Mesothelial cell of epicardium (in vitro differentiated cells): ENCODE measurements around the gene FRY. TPM values are rescaled to one million over a fixed set of nuclear protein-coding genes. Genes with fewer than 3 reads are reported as not detected.

Source experiments
- DNase-seq, 2 experiments: peaks; one replicate each; pipeline ENCODE4 v3.0.0; 2021; ENCODE audit warnings: low spot score in 2 of 2; ENCODE audit not compliant: unreplicated experiment in 2 of 2
- H3K27ac Mint-ChIP-seq: 2 replicates; pipeline ENCODE4 v1.8.0; 2021; ENCODE audit warnings: mixed read lengths
- H3K27me3 Mint-ChIP-seq: 2 replicates; pipeline ENCODE4 v1.8.0; 2021; ENCODE audit warnings: low read depth, mixed read lengths
- H3K36me3 Mint-ChIP-seq: 2 replicates; pipeline ENCODE4 v1.8.0; 2021; ENCODE audit warnings: mixed read lengths
- H3K4me1 Mint-ChIP-seq: 2 replicates; pipeline ENCODE4 v1.8.0; 2021; ENCODE audit warnings: mixed read lengths
- H3K4me3 Mint-ChIP-seq: 2 replicates; pipeline ENCODE4 v1.8.0; 2021; ENCODE audit warnings: mild to moderate bottlenecking, moderate library complexity, mixed read lengths
- H3K9me3 Mint-ChIP-seq: 2 replicates; pipeline ENCODE4 v1.8.0; 2021; ENCODE audit warnings: mixed read lengths
- total RNA-seq: library from RNA; stranded (reverse); gene quantifications from 3 replicates; pipeline ENCODE4 v1.2.1, GENCODE V29; 2021
- TF ChIP-seq, protein P1 (sequence below): fragments of 200-600 bp; sonication (generic); IDR thresholded peaks from one replicate; pipeline ENCODE4 v1.5.0; 2021; ENCODE audit warnings: antibody characterized with exemption; ENCODE audit not compliant: unreplicated experiment

FRY gene
- total RNA-seq, 1 donor from 2014 or later = 18.1 TPM

DNA sequence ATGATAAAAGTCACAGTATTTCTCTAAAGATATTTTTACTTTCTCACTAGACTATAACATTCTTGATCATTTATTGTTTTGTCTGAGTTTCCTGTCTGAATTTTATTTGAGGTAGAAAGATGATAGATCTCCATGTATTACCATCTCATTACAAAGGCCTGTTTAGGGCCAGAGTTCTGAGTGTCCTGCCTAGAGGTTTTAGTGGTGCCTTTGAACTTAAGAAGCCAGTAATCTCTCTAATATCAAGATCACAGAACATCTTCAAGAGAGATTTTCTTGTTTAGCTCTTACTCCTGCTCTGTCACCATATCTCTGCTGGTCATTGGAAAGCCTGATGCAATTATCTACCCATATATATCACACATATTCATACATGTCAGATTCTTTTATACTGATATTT, 182.1 kb downstream of the FRY start:
- DNase-seq = no peak
- Mint-ChIP-seq H3K4me1 (peaks cover 49% of the 10 kb centered on the region), H3K27ac (peak overlapping the region; percentile 70), H3K27me3 (no peaks in the 10 kb centered on the region), H3K36me3 (peaks cover 9% of the 10 kb centered on the region), H3K4me3 (no peak overlapping the region), H3K9me3 (no peaks in the 10 kb centered on the region)
- TF ChIP-seq, protein P1, sequence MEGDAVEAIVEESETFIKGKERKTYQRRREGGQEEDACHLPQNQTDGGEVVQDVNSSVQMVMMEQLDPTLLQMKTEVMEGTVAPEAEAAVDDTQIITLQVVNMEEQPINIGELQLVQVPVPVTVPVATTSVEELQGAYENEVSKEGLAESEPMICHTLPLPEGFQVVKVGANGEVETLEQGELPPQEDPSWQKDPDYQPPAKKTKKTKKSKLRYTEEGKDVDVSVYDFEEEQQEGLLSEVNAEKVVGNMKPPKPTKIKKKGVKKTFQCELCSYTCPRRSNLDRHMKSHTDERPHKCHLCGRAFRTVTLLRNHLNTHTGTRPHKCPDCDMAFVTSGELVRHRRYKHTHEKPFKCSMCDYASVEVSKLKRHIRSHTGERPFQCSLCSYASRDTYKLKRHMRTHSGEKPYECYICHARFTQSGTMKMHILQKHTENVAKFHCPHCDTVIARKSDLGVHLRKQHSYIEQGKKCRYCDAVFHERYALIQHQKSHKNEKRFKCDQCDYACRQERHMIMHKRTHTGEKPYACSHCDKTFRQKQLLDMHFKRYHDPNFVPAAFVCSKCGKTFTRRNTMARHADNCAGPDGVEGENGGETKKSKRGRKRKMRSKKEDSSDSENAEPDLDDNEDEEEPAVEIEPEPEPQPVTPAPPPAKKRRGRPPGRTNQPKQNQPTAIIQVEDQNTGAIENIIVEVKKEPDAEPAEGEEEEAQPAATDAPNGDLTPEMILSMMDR = no peak

DNA sequence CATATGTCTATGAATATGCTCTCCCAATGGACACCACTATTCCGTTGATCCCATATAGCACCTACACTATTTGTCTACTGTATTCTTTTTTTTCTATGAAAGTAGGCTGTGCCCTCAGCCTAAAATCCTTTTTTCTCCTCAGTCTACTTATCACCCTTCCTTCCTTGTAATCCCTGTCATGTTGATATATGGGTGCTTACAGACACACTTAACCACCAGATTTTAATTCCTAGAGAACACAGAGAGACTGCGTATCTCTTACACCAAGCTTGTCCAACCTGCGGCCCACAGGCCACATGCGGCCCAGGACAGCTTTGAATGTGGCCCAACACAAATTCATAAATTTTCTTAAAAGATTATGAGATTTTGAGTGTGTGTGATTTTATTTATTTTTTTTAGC, 182.5 kb downstream of the FRY start:
- Mint-ChIP-seq H3K9me3 (no peaks in the 10 kb centered on the region), H3K4me3 (no peak overlapping the region), H3K27ac (peak overlapping the region; percentile 70), H3K4me1 (peaks cover 49% of the 10 kb centered on the region), H3K27me3 (no peaks in the 10 kb centered on the region), H3K36me3 (peaks cover 11% of the 10 kb centered on the region)
- DNase-seq = no peak
- TF ChIP-seq, protein P1 = no peak

DNA sequence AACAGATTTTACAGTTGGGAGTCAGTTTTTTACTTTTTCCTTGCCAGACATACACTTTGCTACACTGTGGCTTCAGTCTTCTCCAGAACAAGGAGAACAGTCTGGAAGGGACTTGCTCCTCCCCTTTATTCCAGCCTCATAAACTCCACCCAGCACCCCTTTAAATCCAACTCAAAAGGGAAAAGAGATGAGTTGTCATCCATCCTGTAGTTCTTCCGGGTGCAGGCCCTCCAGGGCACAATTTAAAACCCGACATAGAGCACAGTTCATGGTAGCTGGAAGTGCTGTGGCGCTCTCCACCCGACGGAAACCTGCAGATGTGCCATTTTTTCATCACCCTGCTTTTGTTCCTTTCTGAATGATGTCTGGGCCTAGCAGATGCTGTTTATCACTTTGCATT, 184.7 kb downstream of the FRY start:
- no peak for DNase-seq
- peaks cover 13% of the 10 kb centered on the region for H3K36me3 Mint-ChIP-seq
- H3K9me3 Mint-ChIP-seq = no peaks in the 10 kb centered on the region
- no peak overlapping the region for H3K4me3 Mint-ChIP-seq
- peaks cover 45% of the 10 kb centered on the region for H3K4me1 Mint-ChIP-seq
- no peaks in the 10 kb centered on the region for H3K27me3 Mint-ChIP-seq
- TF ChIP-seq, protein P1 = no peak
- peak overlapping the region; percentile 79 for H3K27ac Mint-ChIP-seq

DNA sequence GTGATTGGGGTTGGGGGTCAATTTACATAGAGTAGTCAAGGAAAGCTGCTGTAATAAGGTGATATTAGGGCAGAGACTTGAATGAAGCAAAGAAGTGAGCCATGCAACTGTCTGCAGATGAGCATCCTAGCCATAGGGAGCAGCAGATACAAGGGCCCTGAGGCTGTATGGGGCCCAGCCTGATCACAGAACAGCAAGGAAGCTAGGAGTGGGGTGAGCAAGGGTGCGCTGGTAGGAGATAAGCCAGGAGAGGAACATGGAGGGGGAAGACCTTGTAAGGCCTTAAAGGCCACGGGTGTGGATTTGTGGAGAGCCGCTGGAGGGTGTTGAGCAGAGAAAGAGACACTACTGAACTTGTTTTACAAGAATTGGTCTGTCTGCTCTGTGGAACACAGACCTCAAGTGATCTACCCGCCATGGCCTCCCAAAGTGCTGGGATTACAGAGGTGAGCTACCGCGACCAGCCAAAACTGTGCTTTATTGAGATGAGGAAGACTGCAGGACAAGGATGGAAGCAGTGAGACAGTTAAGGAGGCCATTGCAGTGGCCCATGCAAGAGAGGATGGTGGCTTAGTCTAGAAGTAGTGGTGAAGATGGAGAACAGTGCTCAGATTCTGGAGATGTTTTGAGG, 190.6 kb downstream of the FRY start:
- H3K27ac Mint-ChIP-seq = no peak overlapping the region
- H3K4me1 Mint-ChIP-seq = peaks cover 16% of the 10 kb centered on the region
- no peaks in the 10 kb centered on the region for H3K9me3 Mint-ChIP-seq
- DNase-seq = no peak
- TF ChIP-seq, protein P1 = no peak
- peaks cover 12% of the 10 kb centered on the region for H3K36me3 Mint-ChIP-seq
- H3K4me3 Mint-ChIP-seq = no peak overlapping the region
- no peaks in the 10 kb centered on the region for H3K27me3 Mint-ChIP-seq

DNA sequence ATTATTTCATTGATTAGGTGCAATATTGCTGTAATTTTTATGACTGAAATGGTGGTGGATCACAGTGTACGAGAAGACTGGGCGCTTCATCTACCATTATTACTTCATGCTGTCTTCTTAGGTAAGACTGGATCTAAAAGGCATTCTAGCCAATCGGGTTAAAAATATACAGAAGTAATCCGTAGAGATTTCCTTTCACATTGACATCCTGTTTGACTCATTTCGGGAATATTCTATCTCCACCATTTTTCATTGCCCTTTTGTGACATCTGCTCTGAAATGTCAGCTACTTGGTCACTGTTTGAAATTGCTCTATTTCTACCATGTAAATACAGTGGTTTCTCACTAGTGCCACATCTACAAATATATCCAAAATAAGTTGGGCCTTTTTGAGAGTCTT, 193.3 kb downstream of the FRY start:
- no peaks in the 10 kb centered on the region for H3K9me3 Mint-ChIP-seq
- H3K4me1 Mint-ChIP-seq = peaks cover 21% of the 10 kb centered on the region
- no peaks in the 10 kb centered on the region for H3K27me3 Mint-ChIP-seq
- H3K27ac Mint-ChIP-seq = peak overlapping the region; percentile 85
- H3K4me3 Mint-ChIP-seq = no peak overlapping the region
- TF ChIP-seq, protein P1 = no peak
- no peak for DNase-seq
- peaks cover 13% of the 10 kb centered on the region for H3K36me3 Mint-ChIP-seq
